GM18508 (cell line): ENCODE measurements around the gene NALCN.

Source experiments
- ATAC-seq: cut with Tn5 transposase; IDR thresholded peaks from one replicate; pipeline ENCODE4 v1.9.1; 2021; ENCODE audit warnings: moderate number of reproducible peaks; ENCODE audit not compliant: insufficient read depth, unreplicated experiment

NALCN gene

GRCh38 chr13:101417043-101417406 is 717 bp upstream of the NALCN start:
- ATAC-seq = no peak

- ATAC-seq = no peak
These were observed 742 bp downstream of the NALCN start for GRCh38 chr13:101415358-101416174.

- no peak for ATAC-seq
These were observed 4.2 kb downstream of the NALCN start for GRCh38 chr13:101412076-101412475.

GRCh38 chr13:101408992-101409656 is 7.2 kb downstream of the NALCN start:
- ATAC-seq = no peak

- no peak for ATAC-seq
These were observed 8.2 kb downstream of the NALCN start for GRCh38 chr13:101408154-101408553.

GRCh38 chr13:101406791-101407190 is 9.5 kb downstream of the NALCN start:
- no peak for ATAC-seq

GRCh38 chr13:101401196-101401595 is 15.1 kb downstream of the NALCN start:
- no peak for ATAC-seq

- ATAC-seq = no peak
These were observed 16.9 kb downstream of the NALCN start for GRCh38 chr13:101399365-101399764.

- ATAC-seq = no peak
These were observed 17.4 kb downstream of the NALCN start for GRCh38 chr13:101398920-101399319.

- no peak for ATAC-seq
These were observed 18.1 kb downstream of the NALCN start for GRCh38 chr13:101398191-101398590.

- no peak for ATAC-seq
These were observed 18.6 kb downstream of the NALCN start for GRCh38 chr13:101397742-101398141.

- ATAC-seq = no peak
These were observed 21.7 kb downstream of the NALCN start for GRCh38 chr13:101394605-101395004.

GRCh38 chr13:101393140-101393539 is 23.2 kb downstream of the NALCN start:
- no peak for ATAC-seq

- ATAC-seq = no peak
These were observed 25.8 kb downstream of the NALCN start for GRCh38 chr13:101390461-101390860.

GRCh38 chr13:101384929-101385328 is 31.4 kb downstream of the NALCN start:
- no peak for ATAC-seq

- ATAC-seq = no peak
These were observed 32.7 kb downstream of the NALCN start for GRCh38 chr13:101383595-101383994.

GRCh38 chr13:101382701-101383100 is 33.6 kb downstream of the NALCN start:
- no peak for ATAC-seq

GRCh38 chr13:101382086-101382485 is 34.2 kb downstream of the NALCN start:
- ATAC-seq = no peak

- no peak for ATAC-seq
These were observed 55.8 kb downstream of the NALCN start for GRCh38 chr13:101360525-101360924.

GRCh38 chr13:101354895-101355294 is 61.4 kb downstream of the NALCN start:
- ATAC-seq = no peak

GRCh38 chr13:101346942-101347728 is 69.2 kb downstream of the NALCN start:
- no peak for ATAC-seq
